ENCODE results near the gene SLC35E1.

Gene SLC35E1

DNA sequence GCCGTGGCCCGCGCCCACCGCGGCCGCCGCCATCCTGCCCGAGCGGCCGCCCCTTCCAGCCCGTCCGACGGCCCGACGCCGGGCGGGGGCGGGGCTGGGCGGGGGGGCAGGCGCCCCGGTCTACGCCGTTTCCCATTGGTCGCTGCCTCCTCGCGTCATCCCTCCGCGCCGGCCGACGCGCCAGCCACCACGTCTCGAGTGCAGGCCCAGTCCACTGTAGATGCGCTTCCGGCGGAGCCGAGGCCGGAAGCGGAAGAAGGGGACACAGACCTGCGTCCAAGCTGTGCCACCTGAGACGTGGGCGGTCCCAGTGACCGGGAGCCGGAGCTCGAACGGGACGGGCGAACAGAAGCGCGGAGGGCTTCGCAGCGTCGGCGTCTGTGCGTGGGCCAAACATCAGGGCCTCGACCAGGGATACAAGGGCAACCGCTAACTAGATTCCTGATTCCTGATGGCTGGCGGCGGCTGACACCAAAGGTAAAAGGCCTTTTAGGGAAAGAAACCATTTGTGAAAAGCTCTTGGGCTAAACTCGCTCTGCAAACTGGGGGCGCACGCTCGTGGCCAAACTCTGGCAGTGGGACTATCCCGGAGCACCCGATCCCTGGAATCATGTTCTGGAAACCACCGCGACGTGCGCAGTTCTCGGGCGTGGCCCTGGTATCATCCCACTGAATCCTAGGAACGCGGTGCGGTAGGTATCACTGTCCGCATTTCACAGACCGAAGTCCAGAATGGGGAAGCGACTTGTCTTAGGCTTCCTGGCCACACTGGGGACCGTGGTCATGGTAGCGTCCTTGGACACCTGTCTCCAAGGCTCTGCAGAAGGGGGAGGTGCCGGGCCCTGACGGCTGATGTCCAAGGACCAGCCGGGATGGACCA lies at the start of gene SLC35E1:
Gene SLC35E1, minus strand, starts transcription at position 84 of the 880 bp plus-strand sequence. Its CDS starts 51 bp downstream, at position 33.
- DNase-seq (ENCODE audit: low read depth): peak; percentile 88

DNA sequence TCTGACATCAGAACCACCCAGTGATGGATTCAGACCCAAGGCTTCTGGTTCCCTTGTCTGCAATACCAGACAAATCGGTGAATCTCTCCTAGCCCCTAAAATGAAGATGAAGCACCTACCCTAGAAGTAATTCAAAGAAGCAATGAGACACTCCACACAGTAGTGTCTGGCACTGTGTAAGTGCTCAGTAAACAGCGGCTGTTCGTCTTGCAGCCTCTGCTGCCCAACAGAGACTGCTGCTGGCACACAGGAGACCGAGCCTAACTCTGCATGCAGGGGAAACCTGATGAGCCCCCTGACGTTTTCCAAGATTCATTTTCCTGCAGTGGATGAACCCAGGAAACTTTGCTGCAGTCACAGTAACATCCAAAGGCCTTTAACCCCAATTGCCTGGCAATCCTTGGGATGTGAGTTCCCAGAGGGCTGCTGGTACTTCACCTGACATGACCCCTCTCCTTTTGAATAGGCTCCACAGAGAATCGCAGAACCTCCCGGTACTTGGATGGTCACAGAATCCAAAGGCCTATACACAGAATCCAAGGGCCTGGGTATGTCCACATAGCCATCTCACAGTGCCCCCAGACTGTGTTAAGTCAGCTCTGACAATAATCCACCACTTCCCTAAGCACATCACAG lies 49.1 kb upstream of the SLC35E1 start:
- DNase-seq (ENCODE audit: low read depth): no peak

DNA sequence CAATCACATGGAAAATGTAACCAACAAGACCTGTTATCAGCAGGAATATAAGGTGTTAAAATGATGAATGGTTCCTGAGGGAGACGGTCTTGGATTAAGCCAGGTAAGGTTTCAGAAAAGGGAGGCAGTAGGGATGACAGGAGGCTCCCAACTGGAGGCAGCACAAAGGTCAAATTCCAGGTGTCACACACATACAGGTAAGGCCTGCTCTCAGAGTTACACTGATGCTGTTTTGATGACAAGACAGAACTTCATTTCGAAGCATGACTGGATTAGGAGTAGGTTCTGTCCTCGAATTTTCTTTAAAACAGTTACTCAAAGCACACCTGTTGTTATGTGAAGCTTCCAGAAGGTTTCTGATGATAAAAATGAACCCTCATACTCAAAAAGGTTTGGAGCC lies 48.4 kb upstream of the SLC35E1 start:
- DNase-seq (ENCODE audit: low read depth): no peak

DNA sequence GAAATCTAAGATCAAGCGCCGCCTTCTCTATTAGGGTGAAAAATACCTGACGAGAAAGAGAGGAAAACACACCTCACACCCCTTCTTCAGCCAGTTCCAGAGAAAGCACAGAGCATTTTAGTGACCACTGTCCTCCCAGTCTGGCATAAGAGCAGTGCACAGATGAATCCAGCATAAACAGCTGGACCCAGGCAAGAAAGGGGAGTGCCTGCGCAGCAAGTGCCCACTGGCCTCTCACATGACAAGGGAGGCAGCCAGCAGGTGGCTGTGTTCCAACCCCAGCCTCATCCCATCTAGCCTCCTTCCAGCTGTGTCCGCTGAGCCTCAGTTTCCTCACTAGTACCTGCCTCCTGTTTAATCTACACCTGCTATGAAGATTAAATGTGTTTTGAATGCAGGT lies 47.8 kb upstream of the SLC35E1 start:
- no peak for DNase-seq (ENCODE audit: low read depth)

DNA sequence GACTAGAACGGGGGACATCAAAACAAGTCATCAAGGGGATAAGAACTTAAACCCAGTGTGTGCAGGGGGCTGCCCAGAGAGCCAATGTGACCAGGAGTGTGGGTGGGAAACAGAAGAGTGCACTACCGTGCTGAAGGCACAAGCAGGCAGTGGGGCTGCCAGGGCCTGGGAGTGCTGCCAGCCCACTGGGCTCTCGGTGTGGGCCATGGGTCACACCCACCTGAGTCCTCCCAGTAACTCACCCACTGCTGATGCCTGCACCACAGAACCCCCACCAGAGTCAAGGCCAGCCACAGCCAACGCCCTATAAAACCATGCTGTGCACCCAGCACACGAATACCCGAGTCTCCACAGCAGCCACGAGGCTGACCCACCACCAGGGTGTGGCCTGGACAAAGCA lies 47.2 kb upstream of the SLC35E1 start:
- DNase-seq (ENCODE audit: low read depth): no peak

DNA sequence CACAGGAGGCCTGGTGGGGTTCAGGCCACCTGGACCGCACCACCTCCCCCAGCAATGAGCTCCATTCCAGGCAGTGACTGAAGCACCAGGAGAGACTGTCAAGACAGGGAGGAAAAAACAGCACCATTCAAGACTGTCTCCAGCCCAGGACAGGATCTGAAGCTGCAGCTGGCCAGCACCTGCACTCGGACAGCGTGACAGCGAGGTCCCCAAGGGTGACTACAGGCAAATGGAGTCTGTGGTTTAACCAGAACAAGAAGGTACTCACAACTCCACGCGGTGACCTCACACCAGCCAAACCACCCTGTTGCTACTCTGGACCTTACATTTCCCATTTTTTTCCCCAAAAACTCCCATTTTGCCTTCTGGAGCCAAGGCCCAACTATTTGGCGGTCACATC lies 46.0 kb upstream of the SLC35E1 start:
- DNase-seq (ENCODE audit: low read depth): no peak

DNA sequence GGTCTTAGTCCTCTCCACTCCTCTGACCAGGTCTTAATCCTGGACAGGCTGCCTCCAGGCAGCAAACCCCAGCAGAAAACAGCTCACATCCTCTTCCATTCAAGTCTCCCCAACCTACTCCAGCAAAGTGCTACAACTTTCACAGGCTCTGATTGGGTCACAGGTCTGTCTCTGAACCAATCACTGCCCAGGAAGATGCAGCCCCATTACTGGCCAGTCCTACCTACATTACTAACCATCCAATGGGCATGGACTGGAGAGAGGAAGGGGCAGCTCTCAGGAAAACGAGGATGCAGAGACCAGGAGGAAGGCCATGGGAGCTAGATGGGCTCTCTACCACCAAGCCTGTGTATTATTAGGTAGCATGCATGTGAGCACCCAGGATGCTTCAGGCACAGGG lies 43.6 kb upstream of the SLC35E1 start:
- DNase-seq (ENCODE audit: low read depth): no peak

DNA sequence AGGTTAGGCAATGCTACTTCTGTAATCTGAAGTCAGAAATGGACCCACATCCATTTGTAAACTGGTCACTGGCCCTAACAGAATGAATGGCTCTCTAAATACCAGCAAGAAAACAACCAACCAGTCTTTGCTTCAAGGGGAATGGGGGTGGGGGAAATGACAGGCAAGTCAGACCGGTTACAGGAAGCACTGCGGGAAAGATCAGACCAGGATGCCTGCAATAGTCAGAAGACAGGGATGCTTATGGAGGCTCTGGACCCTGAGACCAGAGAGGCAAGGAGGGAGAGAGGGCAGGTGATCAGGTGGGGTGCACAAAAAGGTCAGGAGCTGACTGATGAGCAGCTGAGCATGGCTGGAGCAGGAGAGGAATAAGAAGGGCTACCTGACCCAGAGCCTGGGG lies 42.7 kb upstream of the SLC35E1 start:
- no peak for DNase-seq (ENCODE audit: low read depth)

DNA sequence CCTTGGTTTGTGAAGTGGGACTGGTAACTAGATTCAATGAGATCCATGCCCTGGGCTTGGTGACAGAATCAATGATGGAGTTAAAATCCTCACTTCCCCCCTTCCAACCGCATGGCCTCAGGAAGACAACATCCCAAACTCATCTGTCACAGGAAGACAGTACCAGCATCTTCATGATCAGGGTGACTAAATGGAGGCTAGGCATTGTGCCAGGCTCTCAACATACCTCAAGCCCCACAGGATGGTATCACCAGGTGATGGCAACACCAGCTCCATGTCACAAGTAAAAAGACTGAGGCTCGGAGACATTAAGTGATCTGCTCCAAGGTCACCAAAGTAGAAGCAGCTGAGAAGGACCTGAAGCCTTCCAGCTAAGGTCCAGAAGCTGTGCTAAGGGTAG lies 41.6 kb upstream of the SLC35E1 start:
- DNase-seq (ENCODE audit: low read depth): no peak

DNA sequence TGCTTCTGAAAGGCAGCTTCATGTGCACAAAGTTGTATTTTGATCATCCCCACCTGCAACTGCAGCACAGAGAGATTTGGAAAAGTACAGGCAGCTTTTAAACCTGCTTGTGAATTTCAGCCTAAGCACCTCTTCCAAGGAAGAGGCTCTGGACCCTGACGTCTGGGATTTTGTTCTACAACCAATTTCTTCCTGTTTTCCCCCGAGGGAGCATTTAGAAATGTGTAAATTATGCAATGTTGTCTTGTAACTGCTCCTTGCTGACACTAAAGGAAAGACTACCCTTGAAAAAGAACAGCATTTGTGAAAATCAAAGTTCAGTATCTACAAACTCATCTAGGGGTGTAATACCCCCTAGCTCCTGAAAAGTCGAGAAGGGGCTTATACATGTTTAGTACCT lies 40.4 kb upstream of the SLC35E1 start:
- DNase-seq (ENCODE audit: low read depth): no peak

DNA sequence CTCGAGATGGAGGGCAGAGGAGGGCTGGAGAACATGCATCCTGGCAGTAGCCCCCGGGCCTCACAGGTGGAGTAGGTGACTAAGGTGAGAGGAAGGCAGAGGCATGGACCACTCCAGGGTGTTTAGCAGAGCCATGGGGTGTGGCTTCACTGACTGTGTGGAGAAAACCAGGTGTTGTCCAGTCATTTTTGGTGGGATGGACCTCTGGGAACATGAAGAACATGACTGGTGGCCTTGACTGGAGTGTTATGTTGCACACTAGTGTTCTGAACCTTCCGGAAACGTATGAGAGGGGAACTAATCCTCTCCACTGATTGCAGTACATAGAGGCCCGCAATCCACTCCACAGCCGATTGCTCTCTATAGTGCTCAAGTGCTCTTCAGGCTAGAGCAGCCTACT lies 38.9 kb upstream of the SLC35E1 start:
- no peak for DNase-seq (ENCODE audit: low read depth)

DNA sequence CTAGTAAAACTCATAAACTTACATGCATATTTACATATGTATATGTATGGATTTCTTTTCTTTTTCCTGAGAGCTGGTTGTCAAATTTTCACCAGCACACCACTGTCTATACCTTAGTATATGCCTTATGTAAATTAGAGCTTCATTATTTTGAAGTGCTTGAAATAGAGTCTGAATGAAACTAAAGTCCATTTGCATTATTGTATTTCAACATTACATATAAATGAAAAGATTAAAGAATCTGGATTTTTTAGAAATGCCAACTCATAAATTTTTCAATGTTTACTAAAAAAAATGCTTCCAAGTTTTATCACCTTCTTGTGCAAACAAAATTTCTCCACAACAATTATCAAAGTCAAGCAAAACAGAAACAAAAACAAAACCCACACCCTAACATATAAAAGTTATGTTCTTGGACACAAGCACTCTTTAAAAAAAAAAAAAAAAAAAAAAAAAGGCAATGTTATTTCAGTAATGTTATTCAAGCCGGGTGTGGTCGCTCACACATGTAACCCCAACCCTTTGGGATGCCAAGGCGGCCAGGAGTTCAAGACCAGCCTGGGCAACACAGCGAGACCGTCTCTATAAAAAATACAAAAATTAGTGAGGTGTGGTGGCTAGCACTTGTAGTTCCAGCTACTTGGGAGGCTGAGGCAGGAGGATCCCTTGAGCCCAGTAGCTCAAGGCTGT lies 37.4 kb upstream of the SLC35E1 start:
- no peak for DNase-seq (ENCODE audit: low read depth)

DNA sequence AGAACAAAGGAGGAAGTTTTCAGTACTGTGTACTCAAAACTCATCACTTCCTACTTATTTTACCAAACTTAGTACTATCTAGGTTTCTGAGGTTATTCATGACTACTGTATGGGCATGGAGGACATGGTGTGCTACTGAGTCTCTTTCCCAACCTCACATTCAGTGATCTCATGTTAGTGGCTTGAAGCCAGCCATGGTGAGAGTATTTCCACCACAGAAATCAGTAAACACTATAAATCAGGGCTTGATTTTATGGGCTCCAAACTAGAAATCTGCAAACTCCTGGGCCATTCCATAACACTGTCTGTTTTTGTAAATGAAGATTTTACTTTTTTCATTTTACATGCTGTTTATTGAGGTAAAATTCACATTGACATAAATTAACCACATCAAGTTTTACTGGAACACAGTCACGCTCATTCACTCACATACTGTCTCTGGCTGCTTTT lies 36.1 kb upstream of the SLC35E1 start:
- DNase-seq (ENCODE audit: low read depth): no peak

DNA sequence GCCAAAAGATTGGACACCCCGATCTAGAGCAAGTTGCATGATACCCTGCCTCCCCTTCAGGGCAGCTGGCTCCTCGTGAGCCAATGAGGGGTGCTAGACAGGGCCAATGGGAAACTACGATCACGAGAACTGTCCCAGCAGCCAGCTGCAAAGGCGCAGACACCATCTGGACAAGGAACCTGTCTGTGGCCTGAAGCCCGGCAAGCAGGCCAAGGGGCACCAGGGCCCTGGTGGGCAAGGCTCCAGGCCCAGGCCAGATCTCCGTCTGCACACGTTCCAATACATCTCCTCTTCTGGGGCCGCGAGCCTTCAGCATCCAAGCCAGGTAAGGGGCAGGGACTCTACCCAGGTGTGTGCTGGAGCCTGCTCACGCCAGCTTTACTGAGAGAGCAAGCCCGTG lies 35.6 kb upstream of the SLC35E1 start:
- DNase-seq (ENCODE audit: low read depth): no peak

DNA sequence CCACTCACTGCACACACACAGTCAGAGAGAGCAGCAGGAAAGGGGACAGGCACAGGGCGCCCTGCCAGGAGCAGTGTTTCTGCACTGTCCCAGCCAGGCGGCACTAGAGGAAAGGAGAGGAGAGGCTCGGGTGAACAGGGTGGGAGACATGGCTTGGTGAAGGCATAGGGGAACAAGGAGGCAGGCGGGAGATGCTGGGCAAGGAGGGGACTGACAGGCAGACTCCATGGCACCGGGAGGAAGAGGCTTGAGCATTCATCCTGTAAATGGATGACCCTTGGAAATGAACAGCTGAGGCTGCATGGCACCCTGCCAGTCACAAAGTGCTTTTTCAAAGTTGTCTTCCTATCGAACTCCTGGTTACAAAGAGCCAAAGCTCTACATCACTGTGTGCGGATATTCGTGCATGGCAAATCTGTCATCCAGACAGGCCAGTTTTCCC lies 33.4 kb upstream of the SLC35E1 start:
- DNase-seq (ENCODE audit: low read depth): no peak

DNA sequence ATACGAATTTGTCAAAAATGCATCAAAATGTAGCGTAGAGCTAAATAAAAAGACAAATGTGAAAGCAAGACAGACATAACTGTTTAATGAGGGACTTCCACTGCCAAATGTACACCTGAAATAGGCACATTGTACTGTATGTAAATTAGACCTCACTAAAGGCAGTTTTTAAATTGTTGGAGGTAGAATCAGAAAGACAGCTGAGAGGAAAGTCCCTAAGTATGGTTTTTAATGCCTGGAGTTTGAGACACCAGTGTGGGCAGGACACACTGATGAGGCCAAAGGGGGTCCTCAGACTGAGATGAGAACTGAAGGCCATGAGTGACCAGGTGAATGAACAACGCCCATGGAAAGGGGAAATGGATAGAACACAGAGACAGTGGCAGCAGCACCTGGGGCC lies 32.9 kb upstream of the SLC35E1 start:
- DNase-seq (ENCODE audit: low read depth): no peak

DNA sequence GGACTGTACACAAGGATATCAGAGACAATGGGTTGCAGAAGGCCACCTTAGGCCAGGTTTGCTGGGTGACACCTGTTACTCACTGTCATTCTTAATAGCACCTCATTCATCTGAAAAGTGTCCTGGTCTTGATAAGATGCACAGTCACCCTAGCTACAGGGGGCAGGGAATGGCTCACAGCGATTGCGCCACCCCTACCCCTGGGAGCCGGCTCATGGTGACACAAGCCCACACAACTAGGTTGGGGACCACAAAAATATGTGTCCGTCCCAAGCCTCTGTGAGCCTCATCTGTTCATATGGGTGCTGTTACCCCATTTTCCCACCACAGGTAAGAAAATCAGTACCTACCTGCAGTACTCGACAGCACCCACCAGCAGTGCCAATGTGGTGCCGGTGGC lies 32.4 kb upstream of the SLC35E1 start:
- no peak for DNase-seq (ENCODE audit: low read depth)

DNA sequence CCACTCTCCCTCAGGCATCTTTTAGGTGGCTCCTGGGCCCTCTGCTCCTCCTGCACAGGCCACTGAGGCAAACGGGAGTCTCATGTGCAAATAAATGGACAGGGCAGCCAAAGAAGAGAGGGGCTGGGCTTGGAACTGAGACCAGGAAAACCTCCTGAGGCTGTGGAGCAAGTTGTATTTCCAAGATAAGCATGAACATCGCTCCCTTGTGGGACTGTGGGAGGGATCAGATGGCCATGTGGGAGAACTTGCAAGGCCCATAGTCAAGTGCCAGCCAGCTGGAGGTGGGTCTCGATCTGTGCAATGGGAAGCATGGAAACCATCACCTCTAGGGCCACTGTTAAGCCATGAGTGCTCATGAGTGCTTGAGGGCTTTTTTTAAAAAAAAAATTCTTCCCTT lies 30.9 kb upstream of the SLC35E1 start:
- DNase-seq (ENCODE audit: low read depth): no peak

DNA sequence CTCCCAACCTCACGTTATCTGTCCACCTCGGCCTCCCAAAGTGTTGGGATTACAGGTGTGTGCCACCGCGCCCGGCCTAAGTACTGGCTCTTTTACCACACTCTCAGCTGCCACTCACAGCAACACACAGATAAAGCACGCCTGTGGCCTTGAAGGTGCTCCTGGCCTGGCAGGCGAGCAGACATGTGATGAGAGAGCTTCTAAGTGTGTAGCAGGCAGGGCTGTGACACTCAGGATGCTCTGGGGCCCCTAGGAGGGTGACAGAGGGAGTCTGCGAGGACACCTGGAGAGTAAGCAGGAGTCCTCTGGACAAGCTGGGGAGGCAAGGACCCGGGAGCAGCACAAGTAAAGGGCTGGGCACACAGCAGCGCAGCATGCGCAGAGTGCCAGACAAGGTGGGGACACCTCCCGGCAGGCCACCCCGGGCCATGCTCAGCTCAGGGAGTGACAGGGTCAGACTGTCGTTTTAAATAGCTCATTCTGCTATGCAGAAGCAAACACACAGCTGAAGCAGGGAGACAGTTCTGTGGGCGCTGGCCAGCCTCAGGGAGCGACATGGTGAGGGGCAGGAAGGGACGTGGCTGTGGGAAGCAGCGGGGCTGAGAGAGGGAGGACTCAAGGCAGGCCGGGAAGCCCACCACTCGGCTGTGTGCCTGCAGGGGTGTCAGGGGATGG lies 29.3 kb upstream of the SLC35E1 start:
- DNase-seq (ENCODE audit: low read depth): no peak

DNA sequence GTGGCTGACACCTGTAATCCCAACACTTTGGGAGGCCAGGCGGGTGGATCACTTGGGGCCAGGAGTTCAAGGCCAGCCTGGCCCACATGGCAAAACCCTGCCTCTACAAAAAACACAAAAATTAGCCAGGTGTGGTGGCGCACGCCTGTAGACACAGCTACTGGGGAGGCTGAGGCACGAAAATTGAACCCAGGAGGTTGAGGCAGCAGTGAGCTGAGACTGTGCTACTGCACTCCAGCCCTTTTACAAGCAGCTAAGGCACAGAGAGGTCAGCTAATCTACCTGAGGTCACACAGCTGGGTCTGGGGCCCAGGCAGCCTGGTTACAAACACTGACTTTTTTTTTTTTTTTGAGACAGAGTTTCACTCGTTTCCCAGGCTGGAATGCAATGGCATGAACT lies 28.6 kb upstream of the SLC35E1 start:
- no peak for DNase-seq (ENCODE audit: low read depth)

DNA sequence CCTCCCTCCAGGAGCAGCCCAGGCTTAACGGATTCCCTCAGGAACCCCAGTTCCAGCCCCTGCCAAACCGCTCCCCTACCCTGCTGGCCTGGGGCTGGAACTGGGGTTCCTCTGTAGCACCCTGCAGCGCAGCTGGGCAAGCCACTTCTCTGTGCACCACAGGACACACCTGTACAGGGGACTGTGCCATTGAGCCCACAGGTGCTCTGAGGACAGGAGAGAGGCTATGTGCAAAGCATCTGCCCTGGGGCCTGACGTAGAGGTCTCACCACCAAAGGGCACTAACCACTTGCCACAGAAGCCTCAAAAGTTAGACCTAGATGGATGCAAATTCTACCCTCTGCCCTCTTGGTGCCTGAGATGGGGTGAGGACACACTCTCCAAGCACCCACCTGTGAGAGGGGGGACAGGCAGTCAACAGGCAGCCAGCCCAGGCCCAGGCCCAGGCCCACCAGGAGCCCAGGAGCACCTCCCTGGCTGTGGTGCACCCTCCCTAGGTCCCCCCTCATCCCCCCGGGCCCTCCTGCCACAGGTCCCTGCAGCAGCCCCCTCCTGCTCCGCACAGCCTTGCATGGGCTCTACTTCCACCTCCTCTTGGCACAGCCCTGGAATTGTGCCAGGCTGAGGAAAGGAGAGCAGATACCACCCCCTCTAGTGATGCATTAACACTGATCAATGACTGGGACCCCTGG lies 27.6 kb upstream of the SLC35E1 start:
- no peak for DNase-seq (ENCODE audit: low read depth)

DNA sequence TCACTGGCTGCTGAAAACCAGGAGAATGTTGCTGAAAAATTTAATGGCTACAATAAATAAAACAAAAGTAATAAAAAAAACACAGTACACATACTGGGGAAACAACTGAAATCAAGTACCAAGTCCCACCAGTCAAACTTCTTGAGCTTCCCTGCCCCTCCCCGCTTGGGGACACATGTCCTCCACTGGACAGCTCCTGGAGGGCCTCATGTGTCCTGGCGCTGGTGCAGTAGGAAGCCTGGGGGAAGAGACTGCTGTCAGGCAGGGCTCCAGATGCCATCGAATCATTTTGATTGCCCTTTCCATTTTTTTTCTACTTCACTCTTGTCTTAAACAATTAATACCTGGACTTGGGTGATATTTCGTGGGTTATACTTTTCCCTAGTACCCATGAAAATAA lies 26.6 kb upstream of the SLC35E1 start:
- no peak for DNase-seq (ENCODE audit: low read depth)
